Uterus (tissue), 2 donors: ENCODE results near the gene TMEM203.

ENCODE experiments used
- POLR2A ChIP-seq, 2 donors: fragments of 450-650 bp; IDR thresholded peaks; one replicate each; pipeline ENCODE4 v1.6.1; 2016; ENCODE audit warnings: antibody characterized with exemption in 2 of 2, mild to moderate bottlenecking in 1 of 2, moderate library complexity in 1 of 2
- TF ChIP-seq, protein P1 (sequence below), 4 experiments: fragments of 200-600 bp in 2 of 4; fragments of 450-650 bp in 2 of 4; sonication (generic) in 2 of 4; IDR thresholded peaks; one replicate each; pipeline ENCODE4 v1.5.1; 2016 to 2019; ENCODE audit warnings: antibody characterized with exemption in 4 of 4, mild to moderate bottlenecking in 2 of 4, moderate library complexity in 1 of 4

DNA sequence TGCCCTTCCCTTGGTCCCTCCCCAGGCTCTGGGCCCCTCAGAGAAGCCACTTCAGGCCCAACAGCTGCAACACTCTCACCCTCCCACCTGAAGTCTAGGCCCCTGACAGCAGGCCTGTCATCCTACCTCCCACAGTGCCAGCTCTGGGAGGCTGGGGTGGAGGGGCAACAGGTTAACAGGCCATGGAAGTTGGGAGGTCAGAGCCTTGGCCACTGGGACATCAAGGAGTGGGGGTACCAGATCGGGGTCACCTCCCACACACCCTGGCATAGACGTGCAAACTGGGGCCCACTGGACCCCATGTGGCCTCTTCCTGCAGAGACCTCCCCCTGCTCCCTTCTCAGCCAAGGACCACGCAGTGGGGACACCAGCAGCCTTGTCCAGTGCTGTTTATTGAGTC is 14.2 kb downstream of the TMEM203 start:
- TF ChIP-seq, protein P1, sequence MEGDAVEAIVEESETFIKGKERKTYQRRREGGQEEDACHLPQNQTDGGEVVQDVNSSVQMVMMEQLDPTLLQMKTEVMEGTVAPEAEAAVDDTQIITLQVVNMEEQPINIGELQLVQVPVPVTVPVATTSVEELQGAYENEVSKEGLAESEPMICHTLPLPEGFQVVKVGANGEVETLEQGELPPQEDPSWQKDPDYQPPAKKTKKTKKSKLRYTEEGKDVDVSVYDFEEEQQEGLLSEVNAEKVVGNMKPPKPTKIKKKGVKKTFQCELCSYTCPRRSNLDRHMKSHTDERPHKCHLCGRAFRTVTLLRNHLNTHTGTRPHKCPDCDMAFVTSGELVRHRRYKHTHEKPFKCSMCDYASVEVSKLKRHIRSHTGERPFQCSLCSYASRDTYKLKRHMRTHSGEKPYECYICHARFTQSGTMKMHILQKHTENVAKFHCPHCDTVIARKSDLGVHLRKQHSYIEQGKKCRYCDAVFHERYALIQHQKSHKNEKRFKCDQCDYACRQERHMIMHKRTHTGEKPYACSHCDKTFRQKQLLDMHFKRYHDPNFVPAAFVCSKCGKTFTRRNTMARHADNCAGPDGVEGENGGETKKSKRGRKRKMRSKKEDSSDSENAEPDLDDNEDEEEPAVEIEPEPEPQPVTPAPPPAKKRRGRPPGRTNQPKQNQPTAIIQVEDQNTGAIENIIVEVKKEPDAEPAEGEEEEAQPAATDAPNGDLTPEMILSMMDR (IDR thresholded peaks at IDR 0.05), result no peak
- TF ChIP-seq POLR2A (IDR thresholded peaks at IDR 0.05), result no peak
